Ishikawa (cell line): Measurements from ENCODE around the gene ERMP1.

Source experiments
- CEBPB ChIP-seq: IDR thresholded peaks from 2 replicates; pipeline ENCODE4 v1.6.1; 2012
- CREB1 ChIP-seq: IDR thresholded peaks from 2 replicates; pipeline ENCODE4 v1.6.1; 2012; ENCODE audit warnings: low read depth
- EGR1 ChIP-seq: IDR thresholded peaks from 2 replicates; pipeline ENCODE4 v1.6.1; 2012
- EP300 ChIP-seq: IDR thresholded peaks from 2 replicates; pipeline ENCODE4 v1.6.1; 2012; ENCODE audit warnings: borderline replicate concordance
- FOXM1 ChIP-seq: IDR thresholded peaks from 2 replicates; pipeline ENCODE4 v1.6.1; 2012; ENCODE audit warnings: low read depth, borderline replicate concordance
- MAX ChIP-seq: IDR thresholded peaks from 2 replicates; pipeline ENCODE4 v1.6.1; 2012
- RAD21 ChIP-seq: IDR thresholded peaks from 2 replicates; pipeline ENCODE4 v1.6.1; 2012; ENCODE audit warnings: low read depth
- REST ChIP-seq: IDR thresholded peaks from 2 replicates; pipeline ENCODE4 v1.6.1; 2012; ENCODE audit warnings: low read depth, mild to moderate bottlenecking
- TAF1 ChIP-seq: IDR thresholded peaks from 2 replicates; pipeline ENCODE4 v1.6.1; 2012; ENCODE audit warnings: low read depth, mild to moderate bottlenecking
- TEAD4 ChIP-seq: IDR thresholded peaks from 2 replicates; pipeline ENCODE4 v1.6.1; 2012
- YY1 ChIP-seq: IDR thresholded peaks from 2 replicates; pipeline ENCODE4 v1.6.1; 2012; ENCODE audit warnings: low read depth

GRCh38 chr9:5818424-5819142 is 14.3 kb downstream of the ERMP1 start:
- TF ChIP-seq CREB1 = no peak
- TF ChIP-seq REST = no peak
- TF ChIP-seq EGR1 = no peak
- TF ChIP-seq RAD21 = no peak
- no peak for TF ChIP-seq EP300
- TF ChIP-seq TAF1 = no peak
- peak; percentile 38; the same call in 1 of the 2 replicates for TF ChIP-seq TEAD4
- TF ChIP-seq MAX = no peak
- TF ChIP-seq YY1 = no peak
- TF ChIP-seq FOXM1 = no peak
- no peak for TF ChIP-seq CEBPB
